Measurements from ENCODE around the gene CLBA1. TPM values are rescaled to one million over a fixed set of nuclear protein-coding genes. Genes with fewer than 3 reads are reported as not detected.

The CLBA1 gene
- total and polyA plus RNA-seq, 3 donors from 2014 or later = 27.6 to 53.9 (median 47.6) TPM

- TF ChIP-seq POLR2A (IDR thresholded peaks at IDR 0.05) (no peak), CTCF (IDR thresholded peaks at IDR 0.05) (no peak)
- 49 to 72% methylated on average over 14 to 21 of the region's 21 CpGs for WGBS, 2 donors
- no peak for DNase-seq
- intact Hi-C loops (cut with DNase I; ENCODE audit: low total_unique reads) = no loop called here
- Histone ChIP-seq H3K27ac (no peak overlapping the region), H3K9me3 (no peaks in the 10 kb centered on the region), H3K27me3 (no peaks in the 10 kb centered on the region), H3K4me3 (no peak overlapping the region), H3K36me3 (ENCODE audit: low read depth, missing control alignments) (no peaks in the 10 kb centered on the region), H3K4me1 (peaks cover 21% of the 10 kb centered on the region)
These were observed 16.8 kb upstream of the CLBA1 start for GRCh38 chr14:104968541-104969401.

GRCh38 chr14:104969741-104970230, 15.8 kb upstream of the CLBA1 start:
- intact Hi-C loops (cut with DNase I; ENCODE audit: low total_unique reads) = loop anchor here (10.0 kb wide), 1 partner anchor 55 kb away; the partner anchor contains the start of gene CDCA4
- H3K27ac ChIP-seq = no peak overlapping the region
- H3K27me3 ChIP-seq = no peaks in the 10 kb centered on the region
- DNase-seq = no peak
- no peak overlapping the region for H3K4me3 ChIP-seq
- no peaks in the 10 kb centered on the region for H3K36me3 ChIP-seq (ENCODE audit: low read depth, missing control alignments)
- WGBS, 2 donors = 87 to 99% methylated on average over 7 to 8 of the region's 10 CpGs
- TF ChIP-seq POLR2A (IDR thresholded peaks at IDR 0.05) (no peak), CTCF (IDR thresholded peaks at IDR 0.05) (no peak)
- H3K4me1 ChIP-seq = peaks cover 27% of the 10 kb centered on the region
- no peaks in the 10 kb centered on the region for H3K9me3 ChIP-seq

- TF ChIP-seq CTCF (IDR thresholded peaks at IDR 0.05) (no peak), POLR2A (IDR thresholded peaks at IDR 0.05) (no peak)
- H3K4me1 ChIP-seq = peaks cover 27% of the 10 kb centered on the region
- H3K27me3 ChIP-seq = no peaks in the 10 kb centered on the region
- 85 to 88% methylated on average over 8 to 16 of the region's 19 CpGs for WGBS, 2 donors
- H3K36me3 ChIP-seq (ENCODE audit: low read depth, missing control alignments) = no peaks in the 10 kb centered on the region
- peak overlapping the region in 1 of 2 donors; percentile 50 for H3K27ac ChIP-seq
- H3K9me3 ChIP-seq = no peaks in the 10 kb centered on the region
- H3K4me3 ChIP-seq = no peak overlapping the region
- DNase-seq = no peak
- intact Hi-C loops (cut with DNase I; ENCODE audit: low total_unique reads) = loop anchor here (10.0 kb wide), 1 partner anchor 54 kb away; the partner anchor contains the start of gene CDCA4
These were observed 15.1 kb upstream of the CLBA1 start for GRCh38 chr14:104970231-104971068.

- Histone ChIP-seq H3K27me3 (no peaks in the 10 kb centered on the region), H3K4me3 (no peak overlapping the region), H3K4me1 (peaks cover 27% of the 10 kb centered on the region), H3K27ac (peak overlapping the region in 1 of 2 donors; percentile 50), H3K9me3 (no peaks in the 10 kb centered on the region), H3K36me3 (ENCODE audit: low read depth, missing control alignments) (no peaks in the 10 kb centered on the region)
- no peak for TF ChIP-seq POLR2A (IDR thresholded peaks at IDR 0.05)
- no peak for TF ChIP-seq CTCF (IDR thresholded peaks at IDR 0.05)
- no peak for DNase-seq
- 90 to 98% methylated on average over 7 to 12 of the region's 12 CpGs for WGBS, 2 donors
- intact Hi-C loops (cut with DNase I; ENCODE audit: low total_unique reads) = loop anchor here (10.0 kb wide), 1 partner anchor 53 kb away; the partner anchor contains the start of gene CDCA4
These were observed 13.9 kb upstream of the CLBA1 start for GRCh38 chr14:104971447-104972240.

All from testis (tissue), 3 donors.